Measurements from ENCODE around the gene DPEP3. TPM values are rescaled to one million over a fixed set of nuclear protein-coding genes. Genes with fewer than 3 reads are reported as not detected.
A peak's percentile ranks its signal among the peaks of the same experiment; 100 is the strongest.
"Not testable (repeated sequence)": the region's sequence is repeated elsewhere in the genome, so short reads cannot be mapped to it uniquely, and the experiment has no call there.

DPEP3 gene
- total RNA-seq, 1 donor from 2014 or later, result 0.18 TPM

DNA sequence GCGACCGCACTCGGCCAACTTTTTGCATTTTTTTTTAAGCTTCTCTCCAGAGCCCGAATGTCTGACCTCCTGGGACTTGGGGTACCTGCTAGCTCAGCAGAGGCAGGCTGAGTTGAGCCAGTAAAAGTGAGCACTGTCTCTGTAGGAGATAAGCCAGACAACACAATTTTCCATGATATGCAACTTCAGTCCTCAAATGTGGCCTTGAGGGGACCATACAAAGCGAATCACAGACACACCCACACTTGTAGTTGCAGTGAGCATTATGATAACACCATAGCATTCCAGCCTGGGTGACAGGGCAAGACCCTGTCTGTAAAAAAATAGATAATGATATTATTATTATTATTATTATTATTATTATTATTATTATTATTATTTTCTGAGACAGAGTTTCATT, 16.4 kb upstream of the DPEP3 start:
- ATAC-seq (no peak), DNase-seq (no peak)
- Histone ChIP-seq H3K9me3 (no peaks in the 10 kb centered on the region), H3K4me3 (no peak overlapping the region), H3K36me3 (no peaks in the 10 kb centered on the region), H3K27me3 (ENCODE audit: low read depth) (no peaks in the 10 kb centered on the region), H3K27ac (no peak overlapping the region), H3K4me1 (peaks cover 60% of the 10 kb centered on the region)
- intact Hi-C loops (cut with DNase I), result no loop called here
- TF ChIP-seq, protein P1, sequence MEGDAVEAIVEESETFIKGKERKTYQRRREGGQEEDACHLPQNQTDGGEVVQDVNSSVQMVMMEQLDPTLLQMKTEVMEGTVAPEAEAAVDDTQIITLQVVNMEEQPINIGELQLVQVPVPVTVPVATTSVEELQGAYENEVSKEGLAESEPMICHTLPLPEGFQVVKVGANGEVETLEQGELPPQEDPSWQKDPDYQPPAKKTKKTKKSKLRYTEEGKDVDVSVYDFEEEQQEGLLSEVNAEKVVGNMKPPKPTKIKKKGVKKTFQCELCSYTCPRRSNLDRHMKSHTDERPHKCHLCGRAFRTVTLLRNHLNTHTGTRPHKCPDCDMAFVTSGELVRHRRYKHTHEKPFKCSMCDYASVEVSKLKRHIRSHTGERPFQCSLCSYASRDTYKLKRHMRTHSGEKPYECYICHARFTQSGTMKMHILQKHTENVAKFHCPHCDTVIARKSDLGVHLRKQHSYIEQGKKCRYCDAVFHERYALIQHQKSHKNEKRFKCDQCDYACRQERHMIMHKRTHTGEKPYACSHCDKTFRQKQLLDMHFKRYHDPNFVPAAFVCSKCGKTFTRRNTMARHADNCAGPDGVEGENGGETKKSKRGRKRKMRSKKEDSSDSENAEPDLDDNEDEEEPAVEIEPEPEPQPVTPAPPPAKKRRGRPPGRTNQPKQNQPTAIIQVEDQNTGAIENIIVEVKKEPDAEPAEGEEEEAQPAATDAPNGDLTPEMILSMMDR (IDR thresholded peaks at IDR 0.05), result no peak

DNA sequence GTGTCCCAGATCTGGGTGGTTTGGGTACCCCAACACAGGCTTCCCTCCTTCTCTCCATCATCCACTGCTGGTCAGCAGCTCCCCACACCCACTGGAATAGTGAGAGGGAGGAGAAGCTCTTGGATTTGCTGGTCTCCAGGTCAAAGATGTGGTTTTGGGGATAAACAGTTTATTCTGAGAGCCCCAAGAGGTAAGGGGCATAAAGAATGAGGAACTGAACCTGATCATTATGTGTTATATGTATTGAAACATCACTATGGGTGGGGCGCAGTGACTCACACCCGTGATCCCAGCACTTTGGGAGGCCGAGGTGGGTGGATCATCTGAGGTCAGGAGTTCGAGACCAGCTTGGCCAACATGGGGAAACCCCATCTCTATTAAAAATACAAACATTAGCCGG, 15.1 kb upstream of the DPEP3 start:
- intact Hi-C loops (cut with DNase I), result no loop called here
- ATAC-seq, result no peak
- H3K4me1 ChIP-seq, result peaks cover 49% of the 10 kb centered on the region
- peak; percentile 54 for DNase-seq
- no peaks in the 10 kb centered on the region for H3K36me3 ChIP-seq
- no peaks in the 10 kb centered on the region for H3K9me3 ChIP-seq
- H3K27ac ChIP-seq, result peak overlapping the region; percentile 53
- no peaks in the 10 kb centered on the region for H3K27me3 ChIP-seq (ENCODE audit: low read depth)
- TF ChIP-seq, protein P1 (IDR thresholded peaks at IDR 0.05), result no peak
- no peak overlapping the region for H3K4me3 ChIP-seq

DNA sequence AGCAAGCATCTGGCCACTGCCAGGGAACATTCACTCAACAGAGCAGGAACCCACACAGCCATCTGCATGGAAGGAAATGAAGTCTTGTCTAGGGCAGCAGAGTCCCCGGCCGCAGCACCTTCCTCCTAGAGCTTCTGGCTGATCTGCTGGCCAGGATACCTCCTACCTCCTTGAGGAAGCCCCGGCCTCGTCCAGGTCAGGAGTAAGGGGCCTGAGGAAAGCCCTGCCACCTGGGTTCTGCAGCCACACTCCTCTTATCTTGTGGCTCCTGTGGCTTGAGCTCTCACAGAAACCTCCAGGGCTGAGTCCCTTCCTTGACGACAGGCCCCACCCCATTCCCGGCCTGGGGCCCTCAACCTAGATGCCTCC, 13.7 kb upstream of the DPEP3 start:
- H3K9me3 ChIP-seq; intact Hi-C loops (cut with DNase I); H3K36me3 ChIP-seq; H3K27me3 ChIP-seq (ENCODE audit: low read depth); DNase-seq: not testable (repeated sequence)
- ATAC-seq, result peak; percentile 3 to 9
- Histone ChIP-seq H3K4me1 (peaks cover 37% of the 10 kb centered on the region), H3K4me3 (peak overlapping the region; percentile 49), H3K27ac (peak overlapping the region; percentile 90)

DNA sequence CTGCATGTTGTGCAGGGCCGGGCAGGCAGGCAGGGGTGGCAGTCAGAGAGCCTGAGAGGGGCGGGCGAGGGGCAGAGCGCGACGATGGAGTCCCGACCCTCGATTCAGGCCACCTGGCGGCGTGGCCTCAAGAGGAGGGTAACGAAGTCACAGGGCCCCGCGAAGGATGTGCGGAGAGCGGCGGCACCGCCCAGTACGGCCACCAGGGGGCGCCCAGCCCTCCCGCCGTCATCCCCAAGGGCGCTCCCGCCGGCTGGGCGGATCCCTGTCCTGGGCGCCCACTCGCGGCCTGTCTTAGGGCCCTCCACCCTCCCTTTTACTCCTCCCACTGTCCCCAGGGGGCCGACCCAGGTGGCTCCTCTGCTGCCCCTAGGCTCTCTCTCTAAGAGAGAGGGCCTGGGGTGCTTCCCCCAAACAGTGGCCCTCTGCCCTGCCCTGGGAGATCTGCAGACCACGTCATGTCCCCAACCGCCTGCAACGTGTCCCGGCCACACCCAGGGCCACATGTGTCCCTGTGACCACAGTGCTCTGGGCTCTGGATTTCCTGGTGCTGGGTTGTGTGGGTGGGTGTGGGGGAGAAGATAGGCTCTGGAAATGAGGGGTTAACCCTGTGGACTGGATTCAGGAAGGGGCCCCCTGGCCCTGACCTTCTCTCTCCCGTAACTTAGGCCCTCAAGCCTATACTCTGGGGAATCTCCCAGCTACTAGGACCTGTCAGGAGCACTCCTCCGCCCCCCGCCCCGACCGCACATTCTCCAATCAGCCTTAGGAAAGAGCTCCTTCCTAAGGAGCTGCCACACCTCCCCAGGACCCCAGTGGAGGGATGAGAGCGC, 13.1 kb upstream of the DPEP3 start:
- Histone ChIP-seq H3K36me3 (no peaks in the 10 kb centered on the region), H3K27ac (peak overlapping the region; percentile 90), H3K9me3 (no peaks in the 10 kb centered on the region), H3K4me3 (peak overlapping the region; percentile 49), H3K27me3 (ENCODE audit: low read depth) (no peaks in the 10 kb centered on the region), H3K4me1 (peaks cover 34% of the 10 kb centered on the region)
- ATAC-seq (peak; percentile 95 to 97), DNase-seq (peak; percentile 92)
- intact Hi-C loops (cut with DNase I), result no loop called here
- TF ChIP-seq, protein P1 (IDR thresholded peaks at IDR 0.05), result peak; percentile 99

DNA sequence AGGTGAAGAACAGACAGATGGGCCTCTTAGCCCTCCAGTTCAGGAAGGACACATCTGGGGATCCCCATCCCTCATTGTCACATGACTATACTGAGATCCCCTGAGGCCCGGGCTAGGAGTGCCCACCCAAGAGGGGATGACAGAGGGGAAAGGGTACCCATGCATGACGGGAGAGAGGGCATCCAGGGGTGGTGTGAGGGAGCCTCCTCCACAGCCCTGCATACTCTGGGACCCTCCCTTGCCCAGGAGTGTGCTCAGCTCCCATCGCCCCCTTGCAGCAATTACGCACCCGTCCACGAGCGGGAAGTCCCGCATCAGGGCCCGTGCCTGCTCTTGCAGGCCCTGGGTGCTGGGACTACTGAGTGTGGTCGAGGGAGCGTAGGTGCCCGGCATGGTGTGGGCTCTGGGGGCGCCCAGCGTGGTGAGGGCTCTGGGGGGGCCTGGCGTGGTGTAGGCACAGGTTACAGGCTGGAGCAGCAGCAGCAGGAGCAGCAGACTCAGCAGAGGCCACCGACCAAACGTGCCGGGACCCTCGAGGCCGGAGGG, 12.4 kb upstream of the DPEP3 start:
- Histone ChIP-seq H3K27ac (peak overlapping the region; percentile 90), H3K27me3 (ENCODE audit: low read depth) (no peaks in the 10 kb centered on the region), H3K4me1 (peaks cover 27% of the 10 kb centered on the region), H3K36me3 (no peaks in the 10 kb centered on the region), H3K9me3 (no peaks in the 10 kb centered on the region), H3K4me3 (peak overlapping the region; percentile 49)
- peak in 1 of 2 donors; percentile 1 for ATAC-seq
- no peak for DNase-seq
- intact Hi-C loops (cut with DNase I), result no loop called here
- TF ChIP-seq, protein P1 (IDR thresholded peaks at IDR 0.05), result no peak

DNA sequence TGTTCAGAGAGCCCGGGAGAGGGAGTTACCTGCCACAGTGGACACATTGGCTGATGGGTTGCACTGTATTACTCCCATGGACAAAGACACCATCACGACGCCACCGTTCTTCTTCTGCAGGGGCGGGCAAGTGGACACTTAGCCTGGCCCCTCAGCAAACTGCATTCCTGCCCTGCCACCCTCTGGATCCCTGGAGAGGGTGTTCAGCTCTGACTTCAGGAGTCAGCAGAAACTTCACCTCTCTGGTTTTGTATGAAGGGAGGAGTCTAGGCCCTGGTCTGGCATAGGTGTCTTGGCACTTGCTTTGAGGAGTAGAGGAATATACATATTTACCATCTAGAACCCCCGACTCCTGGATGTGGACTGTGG, 9.7 kb upstream of the DPEP3 start:
- intact Hi-C loops (cut with DNase I), result no loop called here

More for the DNA sequence above, 9.7 kb upstream of the DPEP3 start:
- DNase-seq (no peak), ATAC-seq (no peak)
- Histone ChIP-seq H3K4me1 (peaks cover 38% of the 10 kb centered on the region), H3K9me3 (no peaks in the 10 kb centered on the region), H3K27ac (no peak overlapping the region), H3K27me3 (ENCODE audit: low read depth) (no peaks in the 10 kb centered on the region), H3K4me3 (no peak overlapping the region), H3K36me3 (no peaks in the 10 kb centered on the region)
- TF ChIP-seq, protein P1 (IDR thresholded peaks at IDR 0.05), result no peak

Data from lower lobe of right lung (tissue), 2 donors.